OCI-LY7 (cell line): ENCODE data around the gene PATJ.

ENCODE experiments used
- EZH2phosphoT487 ChIP-seq: fragments of 200-600 bp; sonication (generic); IDR thresholded peaks from 2 replicates; pipeline ENCODE4 v1.6.1; 2018; ENCODE audit warnings: low read depth, borderline replicate concordance, mild to moderate bottlenecking, mixed run types, antibody characterized with exemption, low read length, moderate library complexity, mixed read lengths
- TF ChIP-seq, protein P1 (sequence below): fragments of 200-600 bp; sonication (generic); conservative IDR thresholded peaks from 2 replicates; pipeline ENCODE4 v1.5.1; 2014; ENCODE audit warnings: mild to moderate bottlenecking, antibody characterized with exemption, low read length, moderate library complexity, mixed read lengths

DNA sequence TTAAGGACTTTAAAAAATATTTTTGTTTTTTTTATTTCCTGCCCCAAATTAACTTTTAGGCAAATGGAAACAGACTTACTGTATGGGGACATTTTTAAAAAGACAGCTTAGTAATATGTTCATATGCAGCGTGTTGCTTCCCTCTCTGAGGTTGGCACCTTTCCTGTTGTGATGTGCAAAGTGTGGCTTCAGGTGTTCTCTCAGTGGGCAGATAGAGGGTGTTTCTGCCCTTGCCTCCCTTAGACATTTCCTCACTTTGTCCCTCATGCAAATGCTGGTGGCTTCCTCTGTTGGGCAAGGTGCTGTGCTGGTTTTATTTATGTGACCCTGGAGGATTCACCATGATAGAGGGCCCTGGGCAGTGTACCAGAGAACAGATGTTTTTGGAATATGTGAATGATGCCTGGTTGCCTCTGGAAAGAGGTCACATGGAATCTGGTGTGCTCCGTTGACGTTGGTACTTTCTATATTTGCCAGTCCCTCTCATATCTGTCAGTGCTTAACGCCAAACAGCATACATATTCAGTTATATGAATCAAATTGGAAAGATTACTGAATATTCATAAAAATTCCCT, 123.5 kb downstream of the PATJ start:
- TF ChIP-seq, protein P1, sequence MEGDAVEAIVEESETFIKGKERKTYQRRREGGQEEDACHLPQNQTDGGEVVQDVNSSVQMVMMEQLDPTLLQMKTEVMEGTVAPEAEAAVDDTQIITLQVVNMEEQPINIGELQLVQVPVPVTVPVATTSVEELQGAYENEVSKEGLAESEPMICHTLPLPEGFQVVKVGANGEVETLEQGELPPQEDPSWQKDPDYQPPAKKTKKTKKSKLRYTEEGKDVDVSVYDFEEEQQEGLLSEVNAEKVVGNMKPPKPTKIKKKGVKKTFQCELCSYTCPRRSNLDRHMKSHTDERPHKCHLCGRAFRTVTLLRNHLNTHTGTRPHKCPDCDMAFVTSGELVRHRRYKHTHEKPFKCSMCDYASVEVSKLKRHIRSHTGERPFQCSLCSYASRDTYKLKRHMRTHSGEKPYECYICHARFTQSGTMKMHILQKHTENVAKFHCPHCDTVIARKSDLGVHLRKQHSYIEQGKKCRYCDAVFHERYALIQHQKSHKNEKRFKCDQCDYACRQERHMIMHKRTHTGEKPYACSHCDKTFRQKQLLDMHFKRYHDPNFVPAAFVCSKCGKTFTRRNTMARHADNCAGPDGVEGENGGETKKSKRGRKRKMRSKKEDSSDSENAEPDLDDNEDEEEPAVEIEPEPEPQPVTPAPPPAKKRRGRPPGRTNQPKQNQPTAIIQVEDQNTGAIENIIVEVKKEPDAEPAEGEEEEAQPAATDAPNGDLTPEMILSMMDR: no peak
- no peak for TF ChIP-seq EZH2phosphoT487
